HG02759 (cell line): ENCODE measurements around the gene ARMH1.

Experiments used
- ATAC-seq: cut with Tn5 transposase; IDR thresholded peaks from one replicate; pipeline ENCODE4 v1.9.1; 2021; ENCODE audit warnings: mild to moderate bottlenecking, moderate library complexity; ENCODE audit not compliant: unreplicated experiment

The ARMH1 gene

DNA sequence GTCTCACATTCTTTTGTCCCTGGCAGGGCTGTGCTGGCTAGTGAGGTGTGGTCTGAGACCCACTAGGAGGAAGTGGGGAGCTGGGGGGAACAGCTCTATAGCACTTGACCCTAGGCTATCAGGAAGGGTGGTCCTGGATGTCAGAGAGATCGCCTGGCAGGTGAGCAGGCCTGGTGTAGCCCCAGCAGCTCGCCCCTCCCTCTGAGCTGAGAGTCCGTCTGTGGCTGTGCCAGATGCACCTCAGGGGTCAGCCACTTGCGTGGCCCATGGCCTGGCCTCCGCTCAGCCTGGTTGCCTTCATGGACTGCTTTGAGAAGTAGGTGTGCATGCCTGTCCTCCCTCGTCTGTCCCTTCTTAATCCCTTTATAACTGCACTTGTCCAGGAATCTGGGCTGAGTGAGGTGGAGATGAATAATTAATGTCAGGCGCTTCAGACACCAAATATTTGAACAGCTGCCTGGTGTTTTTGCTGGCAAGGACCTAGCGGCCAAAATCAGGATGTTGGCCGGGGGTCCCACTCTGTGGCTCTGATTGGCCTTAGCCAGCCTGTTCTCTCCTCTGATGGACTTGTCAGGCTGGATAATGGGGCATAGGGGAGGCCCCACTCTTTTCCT lies 30.7 kb upstream of the ARMH1 start:
- ATAC-seq = no peak

DNA sequence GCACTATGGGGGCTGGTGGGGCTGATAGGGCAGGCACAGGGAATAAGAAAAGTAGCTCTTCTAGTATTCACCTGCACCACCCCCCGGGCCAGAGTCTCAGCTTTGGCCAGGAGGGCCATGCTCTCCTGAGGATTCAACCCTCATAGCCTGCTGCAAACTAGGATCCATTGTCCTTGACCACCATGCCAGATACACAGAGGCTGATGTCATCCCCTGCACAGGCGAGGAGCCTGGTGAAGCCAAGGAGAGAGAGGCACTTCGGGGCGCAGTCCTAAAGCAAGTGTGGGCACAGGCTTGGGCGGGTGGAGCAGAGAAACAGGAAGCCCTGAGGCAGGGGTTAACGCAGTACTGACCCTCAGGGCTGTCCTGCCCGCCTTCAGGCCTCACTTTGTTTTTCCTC lies 29.7 kb upstream of the ARMH1 start:
- ATAC-seq = no peak

DNA sequence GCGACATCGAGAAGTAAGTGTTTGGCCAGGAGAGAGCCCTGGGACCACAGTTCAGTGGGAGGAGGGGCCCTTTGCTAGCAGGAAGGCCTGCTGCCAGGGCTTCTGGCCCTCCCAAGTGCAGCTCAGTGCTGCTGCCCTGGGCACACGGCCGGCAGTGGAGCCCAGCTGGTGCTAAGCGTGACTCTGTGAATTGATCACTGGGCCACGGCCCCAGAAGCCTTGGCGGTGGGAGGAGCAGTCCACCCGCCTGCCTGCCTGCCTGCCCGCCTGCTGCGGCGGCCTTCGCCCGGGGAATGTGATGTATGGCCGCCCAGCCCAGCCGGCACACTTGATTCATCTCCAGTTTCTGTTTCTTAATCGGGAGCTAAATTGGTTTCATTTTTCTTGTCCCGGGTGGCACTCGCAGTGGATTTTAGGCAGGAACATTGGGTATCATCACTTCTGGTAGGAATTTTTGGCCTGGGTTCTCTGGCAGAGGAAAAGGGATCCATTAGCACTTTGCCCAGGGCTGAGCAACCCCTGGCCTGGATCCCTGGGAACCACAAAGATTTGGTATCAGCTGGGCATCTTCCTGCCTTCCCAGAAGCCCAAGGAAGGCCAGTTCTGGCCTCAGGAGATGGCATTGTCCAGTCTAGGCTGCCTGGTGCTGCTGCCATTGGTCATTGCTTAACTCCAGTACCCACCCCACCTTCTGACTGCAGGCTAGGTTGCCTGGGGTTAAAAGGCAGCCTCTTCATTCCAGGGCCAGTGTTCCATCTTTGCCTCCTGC lies 28.9 kb upstream of the ARMH1 start:
- no peak for ATAC-seq

DNA sequence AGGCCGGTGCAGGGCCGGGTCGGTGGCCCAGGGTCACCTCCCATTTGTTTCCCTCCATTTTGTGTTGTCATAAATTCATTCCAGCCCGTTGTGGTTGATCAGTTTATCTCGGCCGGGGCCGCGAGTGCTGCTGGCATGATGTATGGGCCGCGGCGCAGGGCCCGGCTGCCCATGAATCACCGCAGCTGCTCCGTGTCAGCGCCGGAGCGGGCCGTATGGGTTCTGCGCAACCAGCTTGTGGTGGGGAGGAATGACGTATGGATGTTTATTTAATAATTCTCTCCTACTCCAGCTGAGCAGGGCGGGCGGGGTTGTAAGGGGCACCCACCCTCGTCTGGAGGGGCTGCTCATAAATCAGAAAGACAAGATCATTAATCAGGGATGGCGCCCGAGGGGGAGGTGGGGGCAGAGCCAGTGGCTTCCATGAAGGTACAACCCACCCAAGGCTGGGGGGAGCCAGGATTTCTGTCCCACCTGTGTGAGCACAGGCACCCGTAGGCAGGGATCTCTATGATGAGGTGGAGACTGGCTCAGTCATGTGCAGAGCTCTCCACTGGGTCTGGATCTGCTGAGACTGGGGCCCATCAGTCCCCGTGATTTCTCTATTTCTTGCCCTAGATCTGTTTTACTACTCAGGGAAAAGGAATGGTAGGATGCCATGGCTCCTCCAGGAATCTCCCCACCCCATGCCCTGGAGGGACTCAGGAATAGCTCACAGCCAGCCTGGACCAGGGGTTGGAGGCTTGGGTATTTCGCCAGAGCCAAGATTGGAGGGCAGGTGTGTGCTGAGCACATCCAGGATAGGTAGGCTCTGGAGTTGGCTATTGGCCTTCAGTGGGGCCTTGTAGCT lies 28.0 kb upstream of the ARMH1 start:
- ATAC-seq = no peak

DNA sequence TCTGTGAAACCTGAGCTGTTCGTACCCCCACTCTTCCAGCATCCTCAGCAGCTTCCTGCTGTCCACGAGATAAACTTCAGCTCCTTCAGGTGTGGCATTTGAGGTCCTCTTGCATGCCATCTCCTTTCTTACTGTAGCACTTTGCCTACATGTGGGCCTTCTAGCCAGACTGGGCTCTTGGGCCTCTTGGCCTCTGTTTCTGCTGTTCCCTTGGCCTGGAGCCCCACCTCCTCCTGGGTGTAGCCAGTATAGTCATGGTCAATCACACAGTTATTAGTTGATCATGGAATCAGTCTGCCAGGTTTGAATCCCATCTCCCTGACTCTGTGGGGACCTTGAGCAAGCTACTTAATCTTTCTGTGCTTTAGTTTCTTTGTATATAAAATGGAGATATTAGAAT lies 26.6 kb upstream of the ARMH1 start:
- ATAC-seq = no peak

DNA sequence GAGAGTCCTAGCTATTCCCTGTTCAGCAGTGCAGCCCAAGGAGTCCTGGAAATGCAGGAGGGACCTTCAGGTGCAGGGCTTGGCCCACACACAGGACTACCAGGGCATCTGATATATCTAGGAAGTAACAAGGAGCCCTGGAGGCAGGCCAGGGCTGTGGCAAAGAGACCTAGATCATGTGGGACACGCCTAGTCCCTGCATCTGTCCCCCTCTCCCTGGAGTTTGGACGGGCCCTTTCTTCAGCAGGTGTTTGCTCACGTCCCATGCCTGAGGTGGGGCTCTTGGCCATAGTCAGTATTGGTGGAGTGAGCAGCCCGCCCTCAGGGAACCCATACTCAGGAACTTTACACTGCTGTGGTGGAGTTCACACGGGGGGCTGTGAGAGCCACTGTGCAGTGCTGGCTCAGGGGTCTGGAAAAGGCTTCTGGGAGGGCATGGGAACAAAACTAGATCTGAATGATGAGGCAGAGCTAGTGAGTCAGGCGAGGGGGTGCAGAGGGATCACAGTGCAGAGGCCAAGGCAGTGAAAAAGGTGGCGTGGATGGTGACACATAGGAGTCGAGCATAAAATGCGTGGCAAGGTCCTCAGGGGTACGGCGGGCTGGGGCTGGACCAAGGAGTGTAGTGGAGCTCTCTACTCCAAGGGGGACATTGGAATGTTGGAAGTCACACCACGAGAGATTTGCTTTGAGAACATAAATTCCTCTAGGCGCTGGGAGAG lies 25.8 kb upstream of the ARMH1 start:
- no peak for ATAC-seq

DNA sequence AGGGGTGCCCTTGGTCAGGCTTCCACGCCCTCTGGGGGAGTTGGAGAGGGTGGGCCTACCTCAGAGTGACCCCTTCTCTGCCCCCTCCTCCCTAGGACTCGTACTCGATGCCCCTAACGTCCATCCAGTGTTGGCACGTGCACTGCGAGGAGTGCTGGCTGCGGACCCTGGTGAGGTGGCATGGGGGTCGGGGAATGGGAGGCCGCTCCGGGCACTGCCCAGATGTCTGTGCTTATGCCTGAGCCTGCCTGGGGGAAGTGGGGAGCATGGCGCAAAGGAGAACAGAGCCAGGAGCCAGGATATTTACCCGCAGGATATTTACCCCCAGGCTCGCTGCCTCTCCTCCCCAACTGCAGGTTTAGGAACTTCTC lies 24.7 kb upstream of the ARMH1 start:
- ATAC-seq = no peak

DNA sequence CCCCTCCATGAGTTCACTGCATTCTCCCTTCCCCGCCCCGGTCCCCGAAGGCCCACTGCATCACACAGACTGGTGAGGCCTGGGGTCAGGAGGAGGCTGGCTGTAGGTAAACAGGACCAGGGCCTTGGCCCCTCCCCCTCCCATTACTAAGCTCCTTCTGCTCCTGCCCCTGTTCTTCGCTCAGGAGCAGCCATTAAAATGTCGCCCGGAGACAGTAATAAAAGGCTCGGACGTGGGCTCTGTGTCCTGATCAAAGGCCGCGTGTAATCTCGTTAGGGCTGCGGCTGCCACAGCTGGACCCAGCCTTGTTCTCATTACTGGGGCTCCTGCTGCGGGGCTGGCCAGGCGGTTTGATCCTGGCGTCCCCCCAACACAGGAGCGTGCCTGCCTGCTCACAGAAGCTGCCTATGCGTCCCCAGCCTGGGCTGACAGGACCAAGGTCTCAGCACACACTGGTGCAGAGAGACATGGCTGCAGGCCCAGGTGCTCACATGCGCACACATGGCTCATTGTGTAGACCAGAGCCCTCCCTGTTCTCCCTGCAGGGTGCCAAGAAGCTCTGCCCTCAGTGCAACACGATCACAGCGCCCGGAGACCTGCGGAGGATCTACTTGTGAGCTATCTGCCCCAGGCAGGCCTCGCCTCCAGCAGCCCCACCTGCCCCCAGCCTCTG lies 24.2 kb upstream of the ARMH1 start:
- ATAC-seq = no peak

DNA sequence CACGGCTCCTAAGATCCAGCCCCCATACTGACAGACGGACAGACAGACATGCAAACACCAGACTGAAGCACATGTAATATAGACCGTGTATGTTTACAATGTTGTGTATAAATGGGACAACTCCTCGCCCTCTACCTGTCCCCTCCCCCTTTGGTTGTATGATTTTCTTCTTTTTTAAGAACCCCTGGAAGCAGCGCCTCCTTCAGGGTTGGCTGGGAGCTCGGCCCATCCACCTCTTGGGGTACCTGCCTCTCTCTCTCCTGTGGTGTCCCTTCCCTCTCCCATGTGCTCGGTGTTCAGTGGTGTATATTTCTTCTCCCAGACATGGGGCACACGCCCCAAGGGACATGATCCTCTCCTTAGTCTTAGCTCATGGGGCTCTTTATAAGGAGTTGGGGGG lies 23.4 kb upstream of the ARMH1 start:
- ATAC-seq = no peak

DNA sequence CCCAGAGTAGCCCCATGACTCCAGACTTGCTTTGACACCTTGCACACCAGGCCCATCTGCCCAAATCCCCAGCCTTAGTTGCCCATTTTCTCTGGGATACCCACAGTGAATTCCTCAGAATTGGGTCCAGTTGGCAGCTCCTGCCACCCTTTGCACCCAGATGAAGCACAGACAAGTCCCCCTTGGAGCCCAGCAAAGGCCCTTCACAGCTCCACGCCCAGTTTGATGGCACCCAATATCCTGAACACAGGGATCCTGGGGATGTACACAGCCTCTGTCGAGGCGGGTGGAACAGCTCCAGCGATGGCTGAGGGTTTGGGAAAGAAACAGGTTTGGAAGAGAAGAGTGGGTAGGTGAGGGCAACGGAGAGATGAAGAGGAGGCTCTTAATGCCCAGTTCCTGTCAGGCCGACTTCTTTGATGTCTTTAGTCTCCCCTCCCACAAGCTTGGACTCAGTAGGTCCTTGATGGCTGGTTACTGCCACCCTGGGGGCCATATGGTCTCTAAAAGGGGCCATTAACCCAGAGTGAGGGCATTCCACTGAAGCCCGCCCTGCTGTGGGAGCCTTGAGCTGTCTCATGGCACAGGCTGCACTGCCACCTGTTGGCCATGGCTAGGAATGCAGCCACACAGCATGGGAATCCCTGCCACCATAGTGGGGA lies 21.9 kb upstream of the ARMH1 start:
- peak; percentile 71 for ATAC-seq

DNA sequence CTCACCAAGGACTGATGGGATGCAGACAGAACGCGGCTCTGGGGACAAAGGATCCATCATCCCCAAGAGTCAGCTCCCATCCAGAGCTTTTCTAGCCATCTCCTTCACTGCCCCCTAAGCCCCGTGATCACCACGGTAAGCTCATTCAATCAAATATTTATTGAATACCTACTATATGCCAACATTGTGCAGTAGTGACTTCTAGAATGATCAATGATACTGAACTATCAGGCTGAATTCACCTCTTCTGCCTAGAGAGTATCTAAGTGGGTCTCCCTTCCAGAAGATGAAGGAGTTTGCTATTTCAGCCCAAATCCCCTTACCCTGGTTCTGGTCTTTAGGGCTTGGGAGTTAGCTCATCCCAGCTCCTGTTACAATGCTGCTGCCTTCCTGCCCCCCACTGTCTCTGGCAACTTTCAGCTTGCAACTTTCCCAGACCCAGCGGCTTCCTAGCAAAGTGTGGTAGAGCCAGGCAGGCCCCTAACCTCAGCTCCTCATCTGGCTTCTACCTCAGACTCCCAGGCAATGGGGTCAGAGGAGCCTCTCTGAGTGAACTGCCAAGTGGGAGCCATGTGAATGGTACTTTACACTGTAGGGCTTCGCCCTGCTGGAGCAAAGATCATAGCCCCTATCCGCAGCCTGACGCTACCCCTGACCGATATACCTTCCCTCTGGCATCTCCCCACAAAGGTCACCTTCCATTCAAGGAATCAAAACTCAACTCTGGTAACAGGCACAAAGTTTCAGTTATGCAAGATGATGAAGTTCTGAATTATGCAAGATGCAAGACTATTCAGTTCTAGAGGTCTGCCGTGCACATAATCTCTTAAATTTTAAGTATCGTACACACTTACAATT lies 21.2 kb upstream of the ARMH1 start:
- no peak for ATAC-seq

DNA sequence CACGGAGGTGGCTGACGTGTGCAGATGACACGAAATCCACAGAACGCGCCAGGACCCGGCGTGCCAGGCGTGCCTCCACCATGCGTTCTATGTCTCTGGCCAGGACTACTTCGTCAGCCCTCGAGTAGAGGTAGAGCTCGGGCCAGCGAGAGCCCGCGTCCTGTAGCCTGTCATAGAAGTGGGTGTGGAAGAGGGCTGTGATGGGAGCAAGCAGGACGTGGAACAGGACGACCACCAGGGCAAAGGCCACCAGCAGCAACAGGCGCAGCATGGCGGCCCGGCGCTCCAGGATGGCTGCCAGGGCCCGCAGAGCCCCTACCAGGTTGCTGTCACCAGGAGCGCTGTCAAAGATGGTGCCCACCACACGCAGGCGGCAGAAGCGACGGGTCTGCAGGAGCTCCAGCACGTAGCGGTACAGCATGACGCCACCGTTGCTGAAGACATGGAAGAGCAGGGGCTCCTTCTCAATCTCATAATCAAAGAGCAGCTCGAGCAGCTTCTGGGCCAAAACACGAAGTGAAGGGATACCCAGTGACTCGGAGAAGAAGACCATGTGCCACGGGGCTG lies 19.8 kb upstream of the ARMH1 start:
- ATAC-seq = no peak

DNA sequence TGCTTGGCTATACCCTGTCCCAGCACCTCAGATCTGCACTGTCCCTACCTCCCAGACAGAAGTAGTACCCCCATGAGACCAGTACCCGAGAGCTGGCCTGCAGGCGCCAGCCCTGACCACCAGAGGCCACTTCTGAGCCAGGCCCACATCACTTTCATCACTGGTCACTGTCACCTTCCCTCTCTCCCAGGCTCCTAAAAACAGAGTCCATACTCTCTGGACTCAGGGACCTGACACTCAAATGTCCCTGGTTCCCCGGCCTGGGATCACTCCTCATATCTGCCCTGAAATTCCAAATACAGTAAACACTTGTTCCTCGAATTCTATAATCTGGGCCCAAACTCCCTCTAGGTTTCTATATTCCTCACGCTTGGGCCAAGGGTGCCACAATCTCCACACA lies 18.9 kb upstream of the ARMH1 start:
- ATAC-seq = no peak

DNA sequence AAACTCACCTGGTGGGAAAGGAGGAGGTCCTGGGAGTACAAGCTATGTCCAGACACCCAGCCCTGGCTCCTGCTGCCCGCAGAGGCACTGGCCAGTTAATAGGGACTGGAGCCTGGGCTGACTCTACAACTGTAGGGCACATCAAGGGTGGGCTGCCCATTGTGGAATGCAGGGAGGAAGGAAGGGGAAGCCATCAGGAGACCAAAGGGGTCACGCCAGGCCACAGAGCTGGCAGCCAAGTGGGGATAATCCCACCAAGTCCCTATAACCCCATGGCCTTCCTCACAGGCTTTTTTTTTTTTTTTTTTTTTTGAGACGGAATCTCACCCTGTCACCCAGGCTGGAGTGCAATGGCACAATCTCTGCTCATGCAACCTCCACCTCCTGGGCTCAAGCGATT lies 14.9 kb upstream of the ARMH1 start:
- ATAC-seq = no peak

DNA sequence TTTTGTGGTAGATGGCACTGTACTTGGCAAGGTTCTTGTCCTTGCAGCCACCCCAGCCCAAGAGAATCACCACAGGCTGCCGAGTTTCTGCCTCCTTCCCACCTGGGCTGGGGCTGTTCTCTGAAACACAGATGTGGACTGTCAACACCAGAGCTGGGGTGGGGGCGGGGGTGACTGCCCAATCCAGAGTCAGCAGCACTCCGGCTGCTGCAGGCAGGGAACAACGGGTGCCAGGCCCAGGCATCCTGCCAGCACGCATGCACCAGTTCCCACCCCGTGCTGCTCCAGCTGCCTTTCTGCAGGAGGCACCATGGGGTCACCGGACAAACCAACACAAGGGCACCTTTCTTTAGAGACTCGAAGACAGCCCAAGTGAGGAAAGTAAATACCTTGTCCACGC lies 14.3 kb upstream of the ARMH1 start:
- ATAC-seq = no peak

DNA sequence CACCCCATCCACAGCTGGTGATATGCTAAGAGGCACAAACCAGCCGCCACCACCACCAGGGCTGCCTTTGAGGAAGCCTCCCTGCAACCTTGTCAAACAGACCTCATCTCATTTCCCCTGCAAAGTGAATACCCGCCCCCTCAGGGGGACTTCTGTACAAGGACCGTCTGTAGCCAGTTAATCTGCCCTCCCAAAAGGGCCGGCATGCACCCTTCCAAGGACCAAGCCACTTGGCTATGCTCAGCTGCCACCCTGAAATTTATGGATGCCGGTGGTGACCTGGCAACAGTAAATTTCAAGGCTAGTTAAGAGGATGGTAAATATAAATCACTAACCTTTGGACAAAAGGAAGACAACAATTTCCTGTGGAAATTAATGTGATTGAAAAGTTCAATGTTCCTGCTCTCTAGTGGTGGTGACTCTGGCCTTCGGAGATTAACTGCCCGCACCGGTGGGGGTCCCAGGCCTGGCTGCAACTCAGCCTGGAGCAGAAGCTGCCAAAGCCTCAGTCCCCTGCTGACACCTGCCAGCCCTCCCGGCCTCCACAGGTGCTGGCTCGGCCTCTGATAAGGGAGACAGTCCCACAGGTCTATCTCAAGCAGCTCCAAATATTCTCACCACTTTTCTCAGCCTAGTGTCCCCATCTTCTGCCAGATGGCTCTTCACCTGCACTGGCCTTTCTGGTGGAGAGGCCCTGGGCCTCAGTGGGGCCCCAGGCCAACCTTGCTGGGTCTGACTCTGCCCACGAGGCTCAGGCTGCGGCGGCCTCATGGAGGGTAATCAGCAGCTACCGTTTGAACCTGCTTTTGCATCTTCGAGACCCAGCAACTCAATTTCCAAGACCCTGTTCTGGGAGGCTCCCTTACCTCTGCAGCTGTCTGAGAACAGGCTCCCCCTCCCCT lies 12.5 kb upstream of the ARMH1 start:
- ATAC-seq = no peak

DNA sequence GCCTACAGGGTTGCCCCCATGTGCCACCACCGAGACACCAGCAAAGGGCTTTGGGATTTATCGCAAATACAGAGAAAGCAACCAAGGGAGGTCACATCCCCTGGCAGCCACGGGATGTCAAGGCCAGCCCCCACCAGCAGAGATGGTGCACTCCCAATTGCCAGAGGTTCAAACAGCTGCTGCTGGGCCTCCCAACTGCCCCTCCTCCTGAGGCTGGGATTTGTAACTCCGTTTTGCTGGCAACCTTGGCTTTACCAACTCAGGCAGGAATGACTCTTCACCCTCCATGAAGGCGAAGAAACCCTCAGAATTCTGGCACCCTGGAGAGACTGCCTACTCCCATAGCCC lies 11.9 kb upstream of the ARMH1 start:
- no peak for ATAC-seq

DNA sequence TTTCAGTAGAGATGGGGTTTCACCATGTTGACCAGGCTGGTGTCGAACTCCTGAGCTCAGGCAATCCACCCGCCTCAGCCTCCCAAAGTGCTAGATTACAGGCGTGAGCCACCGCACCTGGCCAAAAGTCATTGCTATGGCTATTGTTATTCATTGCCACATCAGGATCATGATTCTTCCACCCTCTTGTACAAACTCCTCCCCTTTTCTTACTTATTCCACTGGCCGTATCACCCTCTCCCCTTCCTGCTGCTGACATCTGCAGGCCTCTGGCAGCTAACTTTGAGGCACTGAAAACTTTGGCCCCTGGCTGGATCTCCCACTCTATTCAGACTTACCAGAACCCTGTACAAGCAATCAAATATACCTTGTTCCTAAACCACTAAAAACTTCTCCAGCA lies 11.1 kb upstream of the ARMH1 start:
- no peak for ATAC-seq
